Tibial artery (tissue), 4 donors: Measurements from ENCODE around the gene AP1B1.
"Not testable (repeated sequence)": the region's sequence is repeated elsewhere in the genome, so short reads cannot be mapped to it uniquely, and the experiment has no call there.

Experiments
- DNase-seq, 2 donors: peaks; one replicate each; pipeline ENCODE4 v3.0.0-alpha.2; 2019
- H3K27ac ChIP-seq, 2 donors: fragments of 200-600 bp; sonication (generic) in 1 of 2; 1 replicate in 1 of 2; 2 replicates in 1 of 2; pipeline ENCODE4 v1.5.1; 2018 to 2019; ENCODE audit warnings: mild to moderate bottlenecking in 1 of 2
- H3K27me3 ChIP-seq, 2 donors: fragments of 200-600 bp; sonication (generic) in 1 of 2; one replicate each; pipeline versions ENCODE4 v1.5.1 to v1.6.0; 2016 to 2019
- H3K36me3 ChIP-seq, 3 donors: fragments of 200-600 bp; sonication (generic) in 2 of 3; one replicate each; pipeline ENCODE4 v1.5.1; 2016 to 2019; ENCODE audit warnings: mild to moderate bottlenecking in 2 of 3
- H3K4me1 ChIP-seq, 4 donors: fragments of 200-600 bp; sonication (generic) in 2 of 4; 1 replicate in 3 of 4; 2 replicates in 1 of 4; pipeline ENCODE4 v1.5.1; 2016 to 2019
- H3K4me3 ChIP-seq, 2 donors: fragments of 200-600 bp; sonication (generic) in 1 of 2; 1 replicate in 1 of 2; 2 replicates in 1 of 2; pipeline ENCODE4 v1.5.1; 2018 to 2019; ENCODE audit warnings: mild to moderate bottlenecking in 2 of 2
- H3K9me3 ChIP-seq, 3 donors: fragments of 200-600 bp; sonication (generic) in 1 of 3; one replicate each; pipeline ENCODE4 v1.5.1; 2016 to 2019
- CTCF ChIP-seq, 2 experiments: fragments of 200-600 bp in 1 of 2; fragments of 450-650 bp in 1 of 2; IDR thresholded peaks; one replicate each; pipeline ENCODE4 v1.5.1; 2017 to 2019; ENCODE audit warnings: antibody characterized with exemption in 2 of 2, mild to moderate bottlenecking in 1 of 2, moderate library complexity in 1 of 2
- intact Hi-C: fragments of 100-400 bp; cut with DNase I; formaldehyde crosslinking; loops from one replicate; pipeline ENCODE4 v1.15.0; 2023; ENCODE audit warnings: low total_unique reads

AP1B1 gene

GRCh38 chr22:29427176-29427760 lies 38.9 kb upstream of the AP1B1 start:
- no peak overlapping the region for H3K27ac ChIP-seq
- no peaks in the 10 kb centered on the region for H3K9me3 ChIP-seq
- H3K4me1 ChIP-seq = no peaks in the 10 kb centered on the region
- intact Hi-C loops = no loop called here
- H3K36me3 ChIP-seq = no peaks in the 10 kb centered on the region
- peaks cover 0 to 17% of the 10 kb centered on the region in 2 donors for H3K27me3 ChIP-seq
- no peak for DNase-seq
- no peak overlapping the region for H3K4me3 ChIP-seq
- no peak for TF ChIP-seq CTCF (IDR thresholded peaks at IDR 0.05)

GRCh38 chr22:29426476-29426875 lies 38.1 kb upstream of the AP1B1 start:
- H3K27ac ChIP-seq = no peak overlapping the region
- DNase-seq = no peak
- H3K9me3 ChIP-seq = no peaks in the 10 kb centered on the region
- H3K4me3 ChIP-seq = no peak overlapping the region
- no peak for TF ChIP-seq CTCF (IDR thresholded peaks at IDR 0.05)
- intact Hi-C loops = no loop called here
- H3K4me1 ChIP-seq = no peaks in the 10 kb centered on the region
- no peaks in the 10 kb centered on the region for H3K36me3 ChIP-seq
- peaks cover 0 to 19% of the 10 kb centered on the region in 2 donors for H3K27me3 ChIP-seq

DNA sequence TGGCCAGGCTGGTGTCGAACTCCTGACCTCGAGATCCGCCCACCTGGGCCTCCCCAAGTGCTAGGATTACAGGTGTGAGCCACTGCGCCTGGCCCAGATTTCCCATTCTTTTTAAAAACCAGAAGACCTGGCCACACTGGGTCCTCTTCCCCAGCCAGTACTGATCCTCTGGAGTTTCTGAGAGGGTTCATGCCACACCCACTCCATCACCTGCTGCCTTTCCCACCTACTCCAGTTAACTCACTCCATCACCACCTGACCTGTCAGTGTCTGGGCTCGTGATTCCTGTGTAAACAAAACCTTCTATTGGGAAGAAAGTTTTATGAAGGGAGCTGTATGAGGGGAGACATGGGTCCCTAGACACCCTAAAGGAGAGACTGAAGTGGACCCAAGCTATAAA lies 30.3 kb upstream of the AP1B1 start:
- H3K9me3 ChIP-seq, H3K27me3 ChIP-seq, H3K36me3 ChIP-seq, intact Hi-C loops, H3K4me3 ChIP-seq, DNase-seq, H3K27ac ChIP-seq, H3K4me1 ChIP-seq: not testable (repeated sequence)

DNA sequence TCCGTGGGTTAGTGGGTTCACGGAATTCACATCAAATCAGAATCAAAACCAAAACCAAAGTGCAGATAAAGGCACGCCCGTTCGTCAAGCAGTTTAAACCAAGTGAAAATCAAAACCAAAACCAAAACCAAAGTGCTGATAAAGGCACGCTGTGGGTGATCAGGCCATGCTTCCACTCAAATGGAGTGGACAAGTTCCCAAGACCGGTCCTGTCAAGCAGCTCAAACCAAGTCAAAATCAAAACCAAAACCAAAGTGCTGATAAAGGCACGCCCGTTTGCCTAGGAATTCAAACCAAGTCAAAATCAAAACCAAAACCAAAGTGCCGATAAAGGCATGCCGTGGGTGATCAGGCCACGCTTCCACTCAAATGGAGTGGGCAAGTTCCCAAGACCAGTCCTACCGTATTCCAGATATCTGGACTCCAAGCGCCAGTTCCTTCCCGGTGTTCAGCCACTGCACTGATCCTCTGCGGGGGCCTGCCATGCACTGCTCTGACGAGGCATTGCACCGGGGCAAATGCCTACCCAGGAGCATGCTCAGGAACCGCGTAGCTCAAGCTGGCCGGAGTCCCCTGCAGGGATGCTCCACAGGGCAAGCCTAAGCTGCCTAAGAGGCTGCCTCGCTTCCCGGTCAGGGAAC lies 26.7 kb upstream of the AP1B1 start:
- H3K27ac ChIP-seq, H3K4me1 ChIP-seq, H3K27me3 ChIP-seq, H3K36me3 ChIP-seq, H3K9me3 ChIP-seq, intact Hi-C loops, DNase-seq: not testable (repeated sequence)
- peak overlapping the region; percentile 32 to 35 for H3K4me3 ChIP-seq

DNA sequence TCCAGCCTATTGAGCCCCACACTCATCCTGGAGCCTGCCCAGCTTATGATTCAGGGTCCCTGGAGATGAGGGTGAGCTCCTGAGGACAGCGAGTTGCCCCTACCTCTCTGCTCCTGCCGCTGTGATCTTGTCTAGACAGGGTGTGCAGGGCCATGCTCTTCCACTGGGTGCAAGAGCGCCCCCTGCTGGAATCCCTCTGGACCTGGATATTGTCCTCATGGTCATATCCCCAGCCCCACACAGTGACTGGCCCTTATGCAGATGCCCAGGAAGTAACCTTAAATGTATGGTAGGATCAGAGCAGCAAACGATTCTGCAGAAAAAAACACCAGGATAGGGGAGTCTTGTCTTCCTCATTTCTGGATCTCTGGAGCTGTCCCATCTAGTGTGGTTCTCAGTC lies 24.4 kb upstream of the AP1B1 start:
- H3K4me1 ChIP-seq, H3K4me3 ChIP-seq, H3K36me3 ChIP-seq, H3K27ac ChIP-seq, H3K27me3 ChIP-seq, DNase-seq, H3K9me3 ChIP-seq, intact Hi-C loops: not testable (repeated sequence)
- peak in 1 of 2 experiments; percentile 23 for TF ChIP-seq CTCF (IDR thresholded peaks at IDR 0.05)

- DNase-seq, H3K27me3 ChIP-seq, H3K27ac ChIP-seq, H3K36me3 ChIP-seq, intact Hi-C loops, H3K4me3 ChIP-seq, H3K9me3 ChIP-seq, H3K4me1 ChIP-seq: not testable (repeated sequence)
Observed at GRCh38 chr22:29411569-29412211, 23.3 kb upstream of the AP1B1 start.

GRCh38 chr22:29408940-29409339 lies 20.6 kb upstream of the AP1B1 start:
- Histone ChIP-seq H3K27me3 (no peaks in the 10 kb centered on the region), H3K9me3 (no peaks in the 10 kb centered on the region), H3K4me3 (no peak overlapping the region), H3K27ac (no peak overlapping the region), H3K4me1 (no peaks in the 10 kb centered on the region), H3K36me3 (no peaks in the 10 kb centered on the region)
- no peak for TF ChIP-seq CTCF (IDR thresholded peaks at IDR 0.05)
- intact Hi-C loops = no loop called here
- no peak for DNase-seq

DNA sequence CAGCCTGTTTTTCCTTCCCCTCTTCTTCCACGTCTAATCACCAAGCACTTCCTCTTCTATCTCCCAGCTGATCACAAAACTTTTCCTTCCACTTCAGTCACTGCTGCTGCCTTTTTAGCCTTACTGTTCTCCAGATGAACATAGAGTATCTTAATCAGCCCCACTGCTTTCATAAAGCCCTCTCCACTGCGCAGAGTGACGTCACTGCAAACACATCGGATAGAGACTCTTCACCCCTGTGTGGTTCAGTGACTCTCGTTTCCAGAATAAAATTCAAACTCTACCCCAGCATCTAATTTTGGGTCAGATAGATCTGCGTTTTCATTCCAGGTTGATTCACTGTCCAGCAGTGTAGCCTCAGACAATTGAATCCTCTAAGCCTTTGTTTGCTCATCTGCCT lies 13.2 kb upstream of the AP1B1 start:
- H3K27ac ChIP-seq, H3K4me1 ChIP-seq, H3K9me3 ChIP-seq, H3K36me3 ChIP-seq, H3K4me3 ChIP-seq, DNase-seq, H3K27me3 ChIP-seq, intact Hi-C loops: not testable (repeated sequence)
